HL-60 (cell line): ENCODE data around the gene CACNA1G.

Experiments used
- DNase-seq, 2 experiments: peaks; one replicate each; pipeline ENCODE4 v3.0.0-alpha.2; 2010 to 2020; ENCODE audit warnings: low read depth in 1 of 2, low spot score in 1 of 2
- H3K27ac ChIP-seq: fragments of 250-450 bp; sonication (Bioruptor Pico); replicated peaks from 2 replicates; pipeline ENCODE4 v1.5.1; 2020; ENCODE audit warnings: mild to moderate bottlenecking, moderate library complexity
- H3K27me3 ChIP-seq: fragments of 250-450 bp; sonication (Bioruptor Pico); 2 replicates; pipeline ENCODE4 v1.5.1; 2021; ENCODE audit warnings: mild to moderate bottlenecking, moderate library complexity; ENCODE audit not compliant: insufficient read depth, poor library complexity, severe bottlenecking
- H3K4me3 ChIP-seq: replicated peaks from 2 replicates; pipeline ENCODE4 v1.5.1; 2011; ENCODE audit warnings: mild to moderate bottlenecking, control low read depth, low read length; ENCODE audit not compliant: insufficient read depth
- CTCF ChIP-seq: IDR thresholded peaks from one replicate; pipeline ENCODE4 v1.5.1; 2011; ENCODE audit warnings: low read length, control low read depth, inconsistent platforms; ENCODE audit not compliant: insufficient read depth
- GABPA ChIP-seq: IDR thresholded peaks from 2 replicates; pipeline ENCODE4 v1.6.1; 2012; ENCODE audit warnings: low read depth
- POLR2AphosphoS5 ChIP-seq: IDR thresholded peaks from 2 replicates; pipeline ENCODE4 v1.6.1; 2012; ENCODE audit warnings: low read depth
- SPI1 ChIP-seq: IDR thresholded peaks from 2 replicates; pipeline ENCODE4 v1.6.1; 2012; ENCODE audit warnings: low read depth, mild to moderate bottlenecking, borderline replicate concordance
- TF ChIP-seq, protein P1 (sequence below): IDR thresholded peaks from 2 replicates; pipeline ENCODE4 v1.6.1; 2012; ENCODE audit warnings: low read depth; ENCODE audit not compliant: insufficient replicate concordance

The CACNA1G gene

GRCh38 chr17:50672071-50672470, 111.6 kb downstream of the CACNA1G start:
- TF ChIP-seq SPI1 (no peak), GABPA (no peak), CTCF (no peak), POLR2AphosphoS5 (no peak)
- TF ChIP-seq, protein P1, sequence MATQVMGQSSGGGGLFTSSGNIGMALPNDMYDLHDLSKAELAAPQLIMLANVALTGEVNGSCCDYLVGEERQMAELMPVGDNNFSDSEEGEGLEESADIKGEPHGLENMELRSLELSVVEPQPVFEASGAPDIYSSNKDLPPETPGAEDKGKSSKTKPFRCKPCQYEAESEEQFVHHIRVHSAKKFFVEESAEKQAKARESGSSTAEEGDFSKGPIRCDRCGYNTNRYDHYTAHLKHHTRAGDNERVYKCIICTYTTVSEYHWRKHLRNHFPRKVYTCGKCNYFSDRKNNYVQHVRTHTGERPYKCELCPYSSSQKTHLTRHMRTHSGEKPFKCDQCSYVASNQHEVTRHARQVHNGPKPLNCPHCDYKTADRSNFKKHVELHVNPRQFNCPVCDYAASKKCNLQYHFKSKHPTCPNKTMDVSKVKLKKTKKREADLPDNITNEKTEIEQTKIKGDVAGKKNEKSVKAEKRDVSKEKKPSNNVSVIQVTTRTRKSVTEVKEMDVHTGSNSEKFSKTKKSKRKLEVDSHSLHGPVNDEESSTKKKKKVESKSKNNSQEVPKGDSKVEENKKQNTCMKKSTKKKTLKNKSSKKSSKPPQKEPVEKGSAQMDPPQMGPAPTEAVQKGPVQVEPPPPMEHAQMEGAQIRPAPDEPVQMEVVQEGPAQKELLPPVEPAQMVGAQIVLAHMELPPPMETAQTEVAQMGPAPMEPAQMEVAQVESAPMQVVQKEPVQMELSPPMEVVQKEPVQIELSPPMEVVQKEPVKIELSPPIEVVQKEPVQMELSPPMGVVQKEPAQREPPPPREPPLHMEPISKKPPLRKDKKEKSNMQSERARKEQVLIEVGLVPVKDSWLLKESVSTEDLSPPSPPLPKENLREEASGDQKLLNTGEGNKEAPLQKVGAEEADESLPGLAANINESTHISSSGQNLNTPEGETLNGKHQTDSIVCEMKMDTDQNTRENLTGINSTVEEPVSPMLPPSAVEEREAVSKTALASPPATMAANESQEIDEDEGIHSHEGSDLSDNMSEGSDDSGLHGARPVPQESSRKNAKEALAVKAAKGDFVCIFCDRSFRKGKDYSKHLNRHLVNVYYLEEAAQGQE = no peak
- DNase-seq = no peak
- H3K27me3 ChIP-seq = no peaks in the 10 kb centered on the region
- H3K27ac ChIP-seq = no peak overlapping the region
- no peak overlapping the region for H3K4me3 ChIP-seq

DNA sequence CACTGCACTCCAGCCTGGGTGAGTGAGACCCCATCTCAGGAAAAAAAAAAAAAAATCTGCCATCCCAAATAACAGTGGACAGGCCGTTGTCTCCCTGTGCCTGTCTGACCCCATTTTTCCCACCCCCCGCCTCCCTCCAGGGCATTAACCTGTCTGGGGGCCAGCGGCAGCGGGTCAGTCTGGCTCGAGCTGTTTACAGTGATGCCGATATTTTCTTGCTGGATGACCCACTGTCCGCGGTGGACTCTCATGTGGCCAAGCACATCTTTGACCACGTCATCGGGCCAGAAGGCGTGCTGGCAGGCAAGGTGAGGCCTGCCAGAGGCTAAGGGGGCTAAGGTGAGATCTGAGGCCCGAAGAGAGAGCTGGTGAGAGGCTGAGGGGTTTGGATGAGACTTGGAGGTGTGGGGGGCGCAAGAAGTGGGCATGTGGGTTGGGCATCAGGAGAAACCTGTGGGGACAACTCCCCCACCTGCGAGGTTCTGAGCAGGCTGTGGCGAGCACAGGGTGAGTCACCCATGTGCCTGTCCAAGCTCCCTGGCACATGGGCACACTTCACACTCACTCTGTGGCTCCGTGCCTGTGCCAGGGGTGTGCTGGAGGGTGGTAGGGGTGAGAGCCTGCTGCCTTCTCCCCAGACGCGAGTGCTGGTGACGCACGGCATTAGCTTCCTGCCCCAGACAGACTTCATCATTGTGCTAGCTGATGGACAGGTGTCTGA, 112.5 kb downstream of the CACNA1G start:
- no peak for DNase-seq
- Histone ChIP-seq H3K27me3 (no peaks in the 10 kb centered on the region), H3K4me3 (no peak overlapping the region), H3K27ac (no peak overlapping the region)
- TF ChIP-seq SPI1 = no peak
- TF ChIP-seq GABPA = no peak
- TF ChIP-seq, protein P1 = no peak
- no peak for TF ChIP-seq POLR2AphosphoS5
- no peak for TF ChIP-seq CTCF

DNA sequence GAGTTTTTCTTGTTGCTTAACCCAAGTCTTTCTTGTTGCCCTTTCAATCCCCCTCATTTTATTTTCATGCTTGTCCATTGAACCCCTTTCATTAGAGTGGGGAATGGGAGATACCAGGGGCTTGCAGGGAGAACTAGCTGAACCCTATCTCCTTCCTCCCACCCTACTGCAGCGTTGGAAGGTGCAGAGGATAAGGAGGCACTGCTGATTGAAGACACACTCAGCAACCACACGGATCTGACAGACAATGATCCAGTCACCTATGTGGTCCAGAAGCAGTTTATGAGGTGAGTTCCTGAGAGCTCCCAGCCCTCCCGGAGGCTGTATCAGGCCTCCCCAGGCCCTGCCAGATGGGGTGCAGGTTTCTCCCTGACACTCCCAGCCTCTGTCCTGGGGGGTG, 114.7 kb downstream of the CACNA1G start:
- Histone ChIP-seq H3K4me3 (no peak overlapping the region), H3K27me3 (peaks cover 4% of the 10 kb centered on the region), H3K27ac (no peak overlapping the region)
- TF ChIP-seq, protein P1 = no peak
- TF ChIP-seq CTCF (no peak), GABPA (no peak), SPI1 (no peak), POLR2AphosphoS5 (no peak)
- no peak for DNase-seq
